Activated CD4-positive, alpha-beta T cell treated with anti-CD3 and anti-CD28 coated beads, Interleukin-2, amount 50 U/mL, for 4 hours (primary cell): ENCODE measurements around the gene F2RL1.
"Not testable (repeated sequence)": the region's sequence is repeated elsewhere in the genome, so short reads cannot be mapped to it uniquely, and the experiment has no call there.

Experiments
- DNase-seq, 2 experiments: peaks; one replicate each; pipeline ENCODE4 v3.0.0-alpha.2; 2020

F2RL1 gene, protein sequence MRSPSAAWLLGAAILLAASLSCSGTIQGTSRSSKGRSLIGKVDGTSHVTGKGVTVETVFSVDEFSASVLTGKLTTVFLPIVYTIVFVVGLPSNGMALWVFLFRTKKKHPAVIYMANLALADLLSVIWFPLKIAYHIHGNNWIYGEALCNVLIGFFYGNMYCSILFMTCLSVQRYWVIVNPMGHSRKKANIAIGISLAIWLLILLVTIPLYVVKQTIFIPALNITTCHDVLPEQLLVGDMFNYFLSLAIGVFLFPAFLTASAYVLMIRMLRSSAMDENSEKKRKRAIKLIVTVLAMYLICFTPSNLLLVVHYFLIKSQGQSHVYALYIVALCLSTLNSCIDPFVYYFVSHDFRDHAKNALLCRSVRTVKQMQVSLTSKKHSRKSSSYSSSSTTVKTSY

DNA sequence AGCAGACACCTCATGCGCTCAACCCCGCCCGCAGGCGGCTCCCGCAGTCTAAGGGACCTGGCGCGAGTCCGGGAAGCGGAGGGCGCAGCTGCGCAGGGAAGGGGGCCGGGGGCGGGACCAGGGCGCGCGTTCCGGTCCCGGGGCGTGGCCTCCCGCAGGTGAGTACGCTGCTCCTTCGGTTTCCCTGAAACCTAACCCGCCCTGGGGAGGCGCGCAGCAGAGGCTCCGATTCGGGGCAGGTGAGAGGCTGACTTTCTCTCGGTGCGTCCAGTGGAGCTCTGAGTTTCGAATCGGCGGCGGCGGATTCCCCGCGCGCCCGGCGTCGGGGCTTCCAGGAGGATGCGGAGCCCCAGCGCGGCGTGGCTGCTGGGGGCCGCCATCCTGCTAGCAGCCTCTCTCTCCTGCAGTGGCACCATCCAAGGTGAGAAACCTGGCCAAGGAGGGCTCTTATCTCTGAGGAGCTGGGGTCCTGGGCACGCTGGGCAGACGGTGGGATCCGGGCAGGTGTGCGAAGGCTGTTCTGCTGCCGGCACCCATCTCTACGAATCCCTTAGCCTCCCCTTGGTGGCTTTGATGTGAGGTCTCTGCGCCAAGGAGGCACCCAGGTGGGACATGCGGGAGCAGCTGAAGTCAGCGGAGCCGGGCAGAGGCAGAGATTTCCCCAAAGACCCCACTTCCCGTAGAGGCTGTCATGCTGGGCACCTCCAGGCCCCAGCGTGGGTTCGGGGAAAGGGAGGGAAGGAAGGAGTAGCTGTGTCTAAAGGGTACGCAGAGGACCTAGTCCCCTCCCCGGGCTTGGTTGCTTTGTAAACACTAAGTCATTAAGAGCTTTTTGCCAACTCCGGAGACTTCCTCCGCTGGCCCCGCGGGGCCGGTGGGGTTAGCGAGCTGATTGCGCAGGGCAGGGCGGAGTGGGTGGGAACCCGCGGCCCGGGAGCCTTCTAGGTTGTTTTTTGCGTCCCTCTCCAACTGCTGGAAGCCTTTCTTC, at the start of gene F2RL1:
TSS of gene F2RL1 (plus strand) at position 187 of the 988 bp plus-strand sequence. CDS start at position 340, 153 bp downstream.
- peak; percentile 39 to 47 for DNase-seq

- not testable (repeated sequence) for DNase-seq
Measured at GRCh38 chr5:76771041-76771440, 47.8 kb upstream of the F2RL1 start.

GRCh38 chr5:76771705-76772405, 47.0 kb upstream of the F2RL1 start:
- no peak for DNase-seq

DNA sequence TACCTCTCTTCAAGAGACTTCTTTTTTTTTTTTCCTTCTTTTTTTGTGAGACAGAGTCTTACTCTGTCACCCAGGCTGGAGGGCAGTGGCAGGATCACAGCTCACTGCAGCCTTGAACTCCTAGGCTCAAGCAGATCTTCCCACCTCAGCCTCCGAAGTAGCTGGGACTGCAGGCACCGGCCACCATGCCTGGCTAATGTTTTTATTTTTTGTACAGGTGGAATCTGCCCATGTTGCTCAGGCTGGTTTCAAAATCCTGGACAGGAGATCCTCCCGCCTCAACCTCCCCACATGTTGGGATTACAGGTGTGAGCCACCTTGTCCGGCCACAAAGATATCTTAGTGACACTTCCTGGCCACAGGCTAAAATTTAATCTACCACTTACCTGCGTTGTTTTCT, 42.9 kb upstream of the F2RL1 start:
- no peak for DNase-seq

DNA sequence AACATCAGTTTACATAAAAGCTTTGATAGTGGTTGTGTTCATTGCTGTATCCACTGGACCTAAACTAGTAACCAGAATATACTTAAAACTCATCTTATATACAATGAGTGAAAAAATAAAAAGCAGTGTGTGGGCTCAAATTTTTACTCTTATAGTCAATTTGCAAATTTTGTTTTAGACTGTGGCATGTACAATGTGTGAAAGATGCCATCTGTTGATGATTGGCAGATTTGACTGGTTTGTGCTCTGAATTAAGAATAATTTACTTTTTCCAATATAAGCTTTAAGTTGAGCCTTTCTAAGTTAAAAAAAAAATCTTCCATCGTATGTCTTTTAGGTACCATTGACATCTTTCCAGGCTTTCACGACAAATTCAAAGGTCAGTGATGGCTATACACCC, 42.4 kb upstream of the F2RL1 start:
- no peak for DNase-seq

- DNase-seq = not testable (repeated sequence)
Measured at GRCh38 chr5:76780616-76781015, 38.2 kb upstream of the F2RL1 start.

GRCh38 chr5:76781775-76782174, 37.1 kb upstream of the F2RL1 start:
- DNase-seq = no peak

GRCh38 chr5:76782444-76782843, 36.4 kb upstream of the F2RL1 start:
- DNase-seq = no peak

DNA sequence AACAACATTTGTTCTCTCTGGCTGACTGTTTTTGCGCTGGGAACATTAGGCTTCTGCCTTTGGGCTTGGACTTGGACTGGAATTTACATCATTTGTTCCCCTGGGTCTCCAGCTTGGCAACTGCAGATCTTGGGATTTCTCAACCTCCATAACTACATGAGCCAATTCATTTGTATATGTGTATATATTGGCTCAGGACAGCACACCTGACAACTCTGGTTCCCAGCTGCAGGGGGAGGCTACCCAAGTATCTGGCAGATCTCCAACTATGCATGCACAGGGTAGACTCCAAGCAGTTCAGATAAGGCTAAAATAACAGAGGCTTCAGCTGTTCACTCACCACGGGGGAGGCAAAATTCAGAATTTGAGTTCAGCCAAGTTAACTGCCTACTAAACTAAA, 31.6 kb upstream of the F2RL1 start:
- DNase-seq = no peak

DNA sequence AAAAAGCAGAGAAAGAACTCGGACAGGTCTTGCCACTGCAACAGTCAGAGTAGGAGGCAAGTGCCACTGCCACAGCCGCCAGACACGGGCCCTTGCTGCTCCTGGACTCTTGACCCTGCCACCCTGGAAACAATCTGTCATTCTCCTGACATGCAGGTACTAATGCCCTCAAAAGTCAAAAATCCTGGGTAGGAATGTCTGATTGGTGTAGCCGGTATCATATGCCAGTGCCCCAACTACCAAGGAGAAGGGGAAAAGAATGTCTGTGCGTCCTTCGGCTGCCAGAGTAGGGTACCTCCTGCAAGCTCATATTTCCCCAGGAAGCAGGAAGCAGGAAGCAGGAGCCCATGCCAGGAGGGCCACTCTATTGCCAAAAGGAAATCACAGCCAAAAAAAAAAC, 30.5 kb upstream of the F2RL1 start:
- DNase-seq = no peak

GRCh38 chr5:76789275-76789674, 29.6 kb upstream of the F2RL1 start:
- DNase-seq = not testable (repeated sequence)

GRCh38 chr5:76789991-76790581, 28.7 kb upstream of the F2RL1 start:
- DNase-seq = no peak

- DNase-seq = no peak
Measured at GRCh38 chr5:76790632-76791290, 28.1 kb upstream of the F2RL1 start.

DNA sequence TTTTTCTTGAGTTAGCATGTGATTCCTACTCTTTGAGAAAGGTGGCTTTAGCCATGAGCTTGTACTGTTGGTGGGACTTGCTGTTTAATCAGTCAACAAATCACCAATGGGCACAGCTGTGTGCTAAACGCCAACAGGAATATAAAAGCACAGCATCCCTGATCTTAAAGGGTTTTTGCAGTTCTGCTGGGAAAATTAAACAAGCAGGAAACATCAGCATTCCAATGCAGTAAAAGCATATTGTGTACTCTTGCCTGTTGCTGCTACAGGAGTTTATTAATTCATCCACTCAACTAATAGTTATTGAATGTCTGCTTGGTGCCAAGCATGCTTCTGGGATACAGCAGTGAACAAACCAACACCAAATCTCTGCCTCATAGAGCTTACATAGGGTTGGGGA, 27.4 kb upstream of the F2RL1 start:
- DNase-seq = no peak

DNA sequence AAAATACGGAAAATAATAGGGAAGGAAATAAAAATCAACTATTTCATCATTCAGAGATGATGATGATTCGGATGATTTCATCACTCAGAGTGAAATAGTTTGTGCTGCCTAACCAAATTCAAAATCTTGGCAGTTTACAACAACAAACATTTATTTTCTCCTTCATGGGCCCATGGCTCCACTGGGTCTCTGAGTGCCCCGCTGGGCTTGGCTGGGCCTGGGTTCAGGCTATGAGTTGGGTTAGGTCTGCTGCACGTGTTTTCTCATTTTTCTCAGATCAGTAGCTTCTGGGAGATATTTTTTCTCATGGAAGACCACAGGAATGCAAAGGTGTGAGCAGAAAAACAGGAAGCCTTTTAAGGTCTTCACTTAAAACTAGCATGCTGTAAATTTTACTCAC, 24.0 kb upstream of the F2RL1 start:
- DNase-seq = no peak

DNA sequence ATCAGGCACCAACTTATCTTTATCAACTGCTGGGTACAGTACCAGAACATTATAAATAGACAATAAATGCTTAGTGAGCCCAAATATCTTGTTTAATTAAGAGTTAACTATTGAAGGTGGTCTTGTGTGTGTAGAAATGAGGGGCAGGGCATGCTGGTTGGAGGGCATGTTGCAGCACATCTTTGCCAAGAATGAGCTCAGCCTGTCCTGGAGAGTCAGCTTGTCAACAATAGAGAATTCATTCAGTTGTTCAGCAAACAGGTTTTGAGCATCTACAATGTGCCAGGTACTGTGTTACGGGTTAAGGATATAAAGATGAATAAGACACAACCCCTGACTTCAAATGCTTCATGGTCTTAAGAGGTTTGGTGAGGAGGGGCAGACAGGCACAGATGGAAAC, 19.2 kb upstream of the F2RL1 start:
- DNase-seq = no peak

GRCh38 chr5:76800579-76800978, 18.3 kb upstream of the F2RL1 start:
- DNase-seq = no peak

DNA sequence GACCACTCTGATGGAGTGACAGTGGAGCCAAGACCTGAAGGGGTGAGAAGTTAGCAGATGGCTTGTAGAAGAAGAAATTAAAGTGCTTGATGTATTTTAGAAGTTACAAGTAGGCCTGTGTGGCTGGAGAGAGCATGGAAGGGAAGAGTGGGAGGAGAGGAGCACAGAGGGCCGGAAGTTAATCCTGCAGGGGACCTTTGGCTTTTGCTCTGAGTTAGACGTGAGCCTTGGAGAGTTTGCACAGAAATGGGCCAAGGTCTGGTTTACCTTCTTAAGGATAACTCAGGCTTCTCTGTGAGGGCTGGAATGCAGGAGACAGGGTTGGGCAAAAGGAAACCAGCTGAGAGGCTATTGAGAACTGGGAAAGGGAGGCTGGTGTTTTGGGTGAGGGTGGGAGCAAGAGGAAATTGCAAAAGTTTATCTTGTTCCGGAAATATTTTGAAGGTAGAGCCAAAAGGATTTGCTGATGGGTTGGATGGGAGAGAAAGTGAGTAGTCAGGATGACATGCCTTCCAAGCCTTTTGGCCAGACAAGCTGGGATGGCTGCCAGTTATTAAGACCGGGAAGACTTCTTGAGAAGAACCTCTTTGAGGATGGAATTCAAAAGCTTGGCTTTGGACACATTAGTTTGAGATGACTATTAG, 17.5 kb upstream of the F2RL1 start:
- DNase-seq = no peak

DNA sequence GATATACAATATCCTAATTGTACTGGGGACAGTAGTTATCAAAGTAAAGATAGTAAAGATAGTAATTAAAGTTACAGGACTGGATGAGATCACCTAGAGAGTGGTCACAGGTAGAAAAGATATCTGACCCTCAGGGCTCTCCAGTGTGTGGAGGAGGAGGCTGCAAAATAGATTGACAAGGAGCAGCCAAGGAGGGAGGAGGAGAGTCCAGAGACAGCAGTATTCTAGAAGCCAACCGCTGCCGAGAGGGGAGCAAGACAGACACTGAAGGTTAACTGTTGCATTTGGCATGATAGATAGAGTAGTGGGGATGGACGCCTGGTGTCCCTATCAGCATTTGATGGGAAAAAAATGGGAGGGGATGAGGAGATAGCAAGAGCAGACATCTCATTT, 17.0 kb upstream of the F2RL1 start:
- DNase-seq = no peak

GRCh38 chr5:76804266-76804665, 14.6 kb upstream of the F2RL1 start:
- DNase-seq = no peak

DNA sequence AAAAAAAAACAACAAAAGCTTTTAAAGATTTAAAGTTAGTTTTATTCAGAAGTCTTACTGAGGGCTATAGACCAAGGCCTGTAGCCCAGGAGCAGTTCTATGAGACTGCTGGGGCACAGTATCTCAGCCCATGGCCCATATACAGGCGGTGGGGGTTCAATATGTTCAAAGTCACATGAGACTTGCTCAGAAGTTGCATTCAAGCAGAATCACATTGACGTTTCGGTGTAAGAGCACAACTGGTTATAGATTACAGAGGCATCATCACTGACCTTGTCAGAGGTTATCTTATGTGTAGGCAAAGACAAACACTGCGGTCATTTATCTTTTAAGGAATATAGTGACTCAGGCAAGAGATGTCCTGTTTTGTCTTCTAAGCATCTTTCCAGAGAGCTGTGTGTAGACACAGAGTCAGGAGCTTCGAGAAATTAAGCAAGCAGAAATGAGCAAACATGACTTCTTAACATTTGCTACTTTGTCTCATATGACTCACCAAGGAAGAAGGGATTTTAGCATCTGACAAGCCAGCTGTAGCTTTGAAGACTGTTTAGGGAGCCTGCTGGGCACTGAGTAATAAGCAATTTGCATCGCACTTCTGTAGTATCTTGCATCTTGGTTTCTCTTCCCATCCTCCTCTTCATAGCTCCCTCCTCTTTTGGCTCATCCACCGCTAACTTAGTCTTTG, 12.9 kb upstream of the F2RL1 start:
- no peak for DNase-seq
